GM12891 (cell line): ENCODE data around the gene COLEC11. TPM values are rescaled to one million over a fixed set of nuclear protein-coding genes. Genes with fewer than 3 reads are reported as not detected.
"Not testable (repeated sequence)": the region's sequence is repeated elsewhere in the genome, so short reads cannot be mapped to it uniquely, and the experiment has no call there.

Experiments
- DNase-seq: peaks from one replicate; pipeline ENCODE4 v3.0.0; 2011; ENCODE audit warnings: low spot score; ENCODE audit not compliant: insufficient read length
- FAIRE-seq: peaks from 2 replicates; lab custom pipeline; 2011; peaks lifted over from hg19 to GRCh38; lab: Jason Lieb, UNC
- PAX5 ChIP-seq: IDR thresholded peaks from 2 replicates; pipeline ENCODE4 v1.6.1; 2011; ENCODE audit warnings: low read length, moderate library complexity, mild to moderate bottlenecking; ENCODE audit not compliant: insufficient read depth, severe bottlenecking
- POLR2A ChIP-seq: IDR thresholded peaks from 2 replicates; pipeline ENCODE4 v1.6.1; 2011; ENCODE audit warnings: low read depth, low read length, control low read depth
- POLR2AphosphoS5 ChIP-seq: IDR thresholded peaks from 2 replicates; pipeline ENCODE4 v1.6.1; 2011; ENCODE audit warnings: low read depth, low read length, control low read depth
- POU2F2 ChIP-seq: IDR thresholded peaks from 2 replicates; pipeline ENCODE4 v1.6.1; 2011; ENCODE audit warnings: low read depth, mild to moderate bottlenecking, control low read depth, low read length, moderate library complexity
- SPI1 ChIP-seq: IDR thresholded peaks from 2 replicates; pipeline ENCODE4 v1.6.1; 2011; ENCODE audit warnings: low read depth, low read length, control low read depth
- TAF1 ChIP-seq: IDR thresholded peaks from 2 replicates; pipeline ENCODE4 v1.6.1; 2011; ENCODE audit warnings: low read depth, low read length, control low read depth
- polyA plus RNA-seq: library from polyadenylated mRNA; unstranded; fragments of >200 nt; gene quantifications from one replicate; pipeline ENCODE4 v1.2.1, GENCODE V29; 2012; ENCODE audit warnings: low read depth, missing spikeins, inconsistent platforms; ENCODE audit not compliant: missing spikeins

COLEC11 gene
- polyA plus RNA-seq = 1.1 TPM

DNA sequence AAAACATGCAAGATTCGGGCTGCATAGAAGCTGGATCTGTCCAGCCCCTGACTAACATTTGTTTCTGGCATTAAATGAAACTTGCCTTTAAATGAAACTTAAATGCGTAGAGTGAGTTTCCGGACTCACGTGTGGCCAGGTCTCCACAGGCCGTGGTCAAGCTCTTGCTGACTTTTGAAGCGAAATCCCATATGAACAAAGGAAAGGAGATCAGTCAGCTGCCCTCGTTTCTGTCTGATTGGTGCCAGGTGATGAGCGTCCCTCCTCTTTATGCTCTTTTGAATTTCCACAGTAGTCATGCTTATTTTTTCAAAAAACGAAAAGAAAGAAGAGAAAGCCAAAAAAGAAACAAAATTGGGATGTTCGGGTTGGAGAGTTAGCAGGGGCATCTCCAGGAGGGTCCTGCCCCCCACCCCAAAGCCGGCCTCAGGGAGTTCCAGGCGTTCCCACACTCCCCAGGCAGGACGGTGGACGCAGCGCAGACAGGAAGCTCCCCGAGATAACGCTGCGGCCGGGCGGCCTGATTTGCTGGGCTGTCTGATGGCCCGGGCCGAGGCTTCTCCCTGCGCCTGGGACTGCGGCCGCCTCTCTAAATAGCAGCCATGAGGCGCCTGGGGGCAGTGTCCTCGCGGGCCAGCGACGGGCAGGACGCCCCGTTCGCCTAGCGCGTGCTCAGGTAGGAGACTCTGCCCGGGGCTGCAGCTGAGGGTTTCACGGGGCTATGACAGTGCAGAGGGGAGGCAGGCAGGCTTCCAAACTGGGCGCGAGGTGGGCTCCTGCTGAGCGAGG lies at the start of gene COLEC11:
TSS of gene COLEC11 (plus strand) at position 620 of the 789 bp plus-strand sequence. CDS start 9,229 bp downstream, outside the sequence.
- no peak for TF ChIP-seq PAX5
- no peak for TF ChIP-seq SPI1
- TF ChIP-seq POLR2A = no peak
- TF ChIP-seq POLR2AphosphoS5 = no peak
- TF ChIP-seq POU2F2 = no peak
- TF ChIP-seq TAF1 = no peak
- no peak for FAIRE-seq
- no peak for DNase-seq

- DNase-seq = no peak
- no peak for FAIRE-seq
- TF ChIP-seq SPI1 = no peak
- no peak for TF ChIP-seq POLR2A
- no peak for TF ChIP-seq POLR2AphosphoS5
- TF ChIP-seq POU2F2 = no peak
- TF ChIP-seq TAF1 = no peak
- TF ChIP-seq PAX5 = no peak
Measured at GRCh38 chr2:3545788-3546478, 49.0 kb upstream of the COLEC11 start.

DNA sequence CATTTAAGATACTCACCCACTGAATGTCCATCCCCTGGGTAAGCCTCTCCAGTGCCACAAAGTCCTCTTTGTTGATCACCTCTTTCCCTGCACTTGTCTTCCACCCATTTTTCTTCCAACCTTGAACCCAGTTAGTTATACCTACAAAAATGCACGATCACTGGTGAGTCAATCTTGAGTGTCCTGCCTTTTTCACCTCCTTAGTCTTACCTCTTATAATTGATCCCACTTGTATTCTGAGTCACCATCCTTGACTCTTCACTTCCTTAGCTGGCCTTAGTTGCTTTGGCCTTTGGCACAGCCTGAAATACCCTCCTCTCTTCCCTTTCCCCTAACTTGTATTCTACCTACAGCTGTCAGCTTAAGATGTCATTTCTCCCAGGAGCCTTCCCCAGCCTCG lies 47.0 kb upstream of the COLEC11 start:
- TF ChIP-seq PAX5 (no peak), POLR2A (no peak), SPI1 (no peak), POLR2AphosphoS5 (no peak), TAF1 (no peak), POU2F2 (no peak)
- DNase-seq = no peak
- FAIRE-seq = no peak

DNA sequence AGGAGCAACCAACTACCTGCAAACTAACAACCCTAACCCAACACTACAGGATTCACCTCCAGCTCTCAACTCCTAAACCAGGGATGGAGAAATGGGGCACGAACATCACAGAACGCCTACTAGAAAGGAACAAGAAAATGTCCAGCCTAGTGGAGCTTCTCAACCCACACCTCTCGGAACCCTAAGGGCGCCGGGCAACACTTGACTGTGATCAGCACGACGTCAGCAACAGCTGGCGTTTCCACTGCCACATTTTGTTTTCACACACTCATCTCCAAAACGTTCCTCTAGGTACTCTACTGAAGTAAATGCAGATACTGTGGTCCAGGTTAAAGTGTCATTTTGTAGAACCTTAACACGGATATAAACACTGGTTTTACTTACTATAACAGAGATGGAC lies 41.0 kb upstream of the COLEC11 start:
- DNase-seq = no peak
- TF ChIP-seq POLR2A = no peak
- FAIRE-seq = no peak

DNA sequence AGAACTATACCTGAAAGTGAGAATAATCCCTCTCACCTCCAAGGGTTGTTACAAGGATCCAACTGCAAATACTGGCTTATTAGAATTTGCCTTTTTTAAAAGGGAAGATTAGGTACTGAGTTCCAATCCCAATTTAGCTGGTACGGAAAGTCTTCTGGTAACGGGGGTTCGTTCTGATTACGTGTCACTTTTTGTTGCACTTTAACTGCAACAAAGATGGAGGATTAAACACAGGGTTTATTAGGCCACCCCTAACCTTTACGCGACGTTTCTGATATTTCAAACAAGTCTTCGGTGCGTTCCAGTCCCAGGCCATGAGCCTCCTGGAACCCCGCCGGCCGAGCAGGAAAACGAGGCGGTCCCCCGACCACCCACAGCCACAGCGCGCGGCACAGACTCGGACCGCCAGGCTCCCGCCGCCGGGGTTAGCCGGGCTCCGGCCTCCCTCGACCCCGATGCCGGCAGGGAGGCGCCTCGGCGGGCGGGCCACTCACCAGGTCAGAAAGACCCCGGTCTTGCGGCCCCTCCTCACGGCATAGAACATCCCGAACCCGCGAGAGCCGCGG lies 37.2 kb upstream of the COLEC11 start:
- DNase-seq (no peak), FAIRE-seq (no peak)
- TF ChIP-seq TAF1 (no peak), POLR2A (no peak), PAX5 (no peak), POU2F2 (no peak), SPI1 (no peak), POLR2AphosphoS5 (no peak)

- DNase-seq (peak; percentile 97), FAIRE-seq (peak; percentile 94)
- TF ChIP-seq POLR2A (peak; percentile 90), TAF1 (peak; percentile 59), POLR2AphosphoS5 (peak; percentile 91), SPI1 (no peak; the same call in 1 of the 2 replicates)
Measured at GRCh38 chr2:3558205-3559014, 36.5 kb upstream of the COLEC11 start, which contains the start of gene RNASEH1. RNASEH1 (minus strand) TSS chr2:3558333; CDS start chr2:3558260, 73 bp downstream.

- TF ChIP-seq POU2F2 = no peak
- TF ChIP-seq POLR2A = 0 out of 2 replicates have a peak, but pooled peaks have one; percentile 16
- no peak for FAIRE-seq
- DNase-seq = peak; percentile 30
Measured at GRCh38 chr2:3563521-3563976, 31.4 kb upstream of the COLEC11 start.

GRCh38 chr2:3565117-3565516 lies 29.8 kb upstream of the COLEC11 start:
- TF ChIP-seq POLR2AphosphoS5 = no peak
- no peak for TF ChIP-seq SPI1
- TF ChIP-seq POLR2A = no peak
- no peak for TF ChIP-seq POU2F2
- no peak for TF ChIP-seq TAF1
- no peak for TF ChIP-seq PAX5
- DNase-seq (no peak), FAIRE-seq (no peak)

DNA sequence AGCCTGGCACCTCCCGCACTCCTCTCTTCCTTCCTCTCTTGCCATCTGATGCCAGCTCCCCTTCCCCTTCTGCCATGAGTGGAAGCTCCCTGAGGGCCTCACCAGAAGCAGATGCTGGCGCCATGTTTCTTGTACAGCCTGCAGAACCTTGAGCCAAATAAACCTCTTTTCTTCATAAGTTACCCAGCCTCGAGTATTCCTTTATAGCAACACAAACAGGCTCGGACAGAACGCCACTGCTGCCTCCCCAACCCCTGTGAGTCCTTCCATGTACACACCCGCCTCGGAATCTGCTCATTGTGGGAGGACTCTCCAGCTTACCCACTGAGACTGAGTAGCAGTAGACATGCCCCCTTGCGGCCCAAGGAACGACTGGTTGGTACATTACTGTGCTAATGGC lies 28.1 kb upstream of the COLEC11 start:
- DNase-seq = no peak
- TF ChIP-seq TAF1 (no peak), POU2F2 (no peak), PAX5 (no peak), SPI1 (no peak), POLR2AphosphoS5 (no peak), POLR2A (no peak)
- FAIRE-seq = no peak

GRCh38 chr2:3569656-3570055 lies 25.3 kb upstream of the COLEC11 start:
- not testable (repeated sequence) for FAIRE-seq, DNase-seq
